Placental epithelial cell (primary cell): Measurements from ENCODE around the gene GPR42. TPM values are rescaled to one million over a fixed set of nuclear protein-coding genes. Genes with fewer than 3 reads are reported as not detected.

Experiments used
- small RNA-seq: library from RNA; depleted of rRNA; stranded (forward); fragments of <200 nt; gene quantifications from one replicate; pipeline ENCODE3, GENCODE V24; 2012
- total RNA-seq: library from RNA; depleted of rRNA; stranded (reverse); fragments of >200 nt; gene quantifications from 2 replicates; pipeline ENCODE4 v1.2.3, GENCODE V29; 2012

Gene GPR42
- not detected in 2 replicates for total RNA-seq

GRCh38 chr19:35370722-35371121 is at the start of gene GPR42:
TSS of gene GPR42 (plus strand) at chr19:35371068. CDS start at chr19:35371360, 292 bp downstream.

GRCh38 chr19:35328851-35329285 is 42.0 kb upstream of the GPR42 start, which contains the start of gene CD22:
TSS of gene CD22 (plus strand) at chr19:35329187. CDS start at chr19:35332041, 2,854 bp downstream.

GRCh38 chr19:35347171-35347929 is 23.5 kb upstream of the GPR42 start, which contains the start of gene FFAR1:
TSS of gene FFAR1 (plus strand) at chr19:35347902. CDS start at chr19:35351552, 3,650 bp downstream.

DNA sequence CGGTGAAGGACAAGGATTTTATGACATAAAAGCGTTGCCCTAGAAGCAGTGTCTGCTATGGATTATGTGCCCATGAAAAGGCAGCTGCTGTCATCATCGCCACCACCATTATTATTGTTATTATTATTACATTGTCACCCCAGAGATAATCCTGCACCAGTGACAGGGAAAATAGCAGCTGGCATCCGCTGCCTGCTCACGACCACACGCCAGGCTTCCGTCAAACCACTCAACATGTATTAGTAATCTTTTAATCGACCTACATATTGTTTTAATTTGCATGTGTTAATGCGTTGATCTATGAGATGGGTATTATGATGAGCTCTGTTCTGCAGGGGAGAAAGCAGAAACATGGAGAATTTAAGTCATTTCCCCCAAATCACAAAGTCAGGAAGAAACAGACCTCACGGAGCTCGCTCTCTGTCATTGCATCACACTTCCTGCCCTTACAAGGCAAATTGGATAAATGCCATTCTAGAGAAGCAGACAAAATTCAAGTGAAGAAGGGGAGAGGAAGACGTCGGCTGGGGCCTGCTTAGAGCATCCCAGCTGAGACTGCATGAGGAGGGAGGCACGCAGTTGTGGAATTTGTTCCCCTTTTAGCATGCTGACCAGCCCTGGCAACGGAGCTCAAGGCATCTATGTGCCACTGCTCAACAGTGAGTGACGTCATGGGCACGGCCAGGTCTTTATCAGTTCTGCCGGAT is 12.8 kb upstream of the GPR42 start, which contains the start of gene FFAR3:
TSS of gene FFAR3 (plus strand) at position 594 of the 707 bp plus-strand sequence. CDS start 431 bp downstream, outside the sequence.

Small RNAs within 50 kb of the gene (small RNA-seq; reads per million reads assigned to genes)
- gene RN7SL491P = not detected

Other genes starting within 250 kb of the GPR42 start
- gene LGI4, start 236.0 kb upstream of the GPR42 start, total RNA-seq = 0.22 and 1.2 TPM in 2 replicates
- gene FXYD1, start 232.2 kb upstream of the GPR42 start, total RNA-seq = not detected in 2 replicates
- not detected in 2 replicates for gene FXYD7, start 227.8 kb upstream of the GPR42 start, total RNA-seq
- gene FXYD5, start 216.3 kb upstream of the GPR42 start, total RNA-seq = 93.8 and 133 TPM in 2 replicates
- gene FAM187B, start 142.3 kb upstream of the GPR42 start, total RNA-seq = not detected in 2 replicates
- 53.0 and 62.4 TPM in 2 replicates for gene LSR, start 122.1 kb upstream of the GPR42 start, total RNA-seq
- gene USF2, start 102.1 kb upstream of the GPR42 start, total RNA-seq = 64.8 and 71.2 TPM in 2 replicates
- under 0.01 and 0.11 TPM in 2 replicates for gene HAMP, start 88.5 kb upstream of the GPR42 start, total RNA-seq
- gene MAG, start 78.9 kb upstream of the GPR42 start, total RNA-seq = under 0.01 TPM in 1 of 2 replicates, not detected in the other
- gene CD22, start 41.9 kb upstream of the GPR42 start, total RNA-seq = 0.11 and 1.6 TPM in 2 replicates
- not detected in 2 replicates for gene FFAR1, start 23.2 kb upstream of the GPR42 start, total RNA-seq
- gene FFAR3, start 12.6 kb upstream of the GPR42 start, total RNA-seq = not detected in 2 replicates
- gene FFAR2, start 77.2 kb downstream of the GPR42 start, total RNA-seq = not detected in 2 replicates
- gene KRTDAP, start 119.4 kb downstream of the GPR42 start, total RNA-seq = not detected in 2 replicates
- 19.2 and 24.3 TPM in 2 replicates for gene DMKN, start 142.6 kb downstream of the GPR42 start, total RNA-seq
- gene SBSN, start 157.2 kb downstream of the GPR42 start, total RNA-seq = not detected in 2 replicates
- gene GAPDHS, start 162.4 kb downstream of the GPR42 start, total RNA-seq = not detected in 2 replicates
- 83.2 and 109 TPM in 2 replicates for gene TMEM147, start 174.6 kb downstream of the GPR42 start, total RNA-seq
- not detected in 2 replicates for gene ATP4A, start 192.6 kb downstream of the GPR42 start, total RNA-seq
- not detected in 2 replicates for gene PMIS2, start 215.1 kb downstream of the GPR42 start, total RNA-seq
- gene HAUS5, start 241.7 kb downstream of the GPR42 start, total RNA-seq = 8.4 and 9.0 TPM in 2 replicates